GM18507 (cell line): ENCODE measurements around the gene TYRO3.

ENCODE experiments used
- DNase-seq: peaks from one replicate; pipeline ENCODE4 v3.0.0; 2011; ENCODE audit warnings: low read depth; ENCODE audit not compliant: insufficient read length; ENCODE audit errors: extremely low spot score
- FAIRE-seq: peaks from 2 replicates; lab custom pipeline; 2011; peaks lifted over from hg19 to GRCh38; lab: Jason Lieb, UNC

TYRO3 gene

GRCh38 chr15:41558400-41559238 lies at the start of gene TYRO3:
TSS of gene TYRO3 (plus strand) at chr15:41559212. CDS start at chr15:41559258, 46 bp downstream.
- peak; percentile 51 for DNase-seq
- FAIRE-seq: peak; percentile 21

GRCh38 chr15:41510728-41511127 lies 48.3 kb upstream of the TYRO3 start:
- DNase-seq (no peak), FAIRE-seq (no peak)

GRCh38 chr15:41511331-41511898 lies 47.6 kb upstream of the TYRO3 start:
- FAIRE-seq (no peak), DNase-seq (no peak)

GRCh38 chr15:41511899-41512369 lies 47.1 kb upstream of the TYRO3 start:
- no peak for DNase-seq
- FAIRE-seq: no peak

GRCh38 chr15:41512512-41512939 lies 46.5 kb upstream of the TYRO3 start:
- DNase-seq (no peak), FAIRE-seq (no peak)

GRCh38 chr15:41512940-41513505 lies 46.0 kb upstream of the TYRO3 start:
- FAIRE-seq (peak; percentile 9), DNase-seq (no peak)

- DNase-seq (no peak), FAIRE-seq (peak; percentile 38)
Observed at GRCh38 chr15:41513506-41514227, 45.3 kb upstream of the TYRO3 start, which contains the start of gene LTK. TSS of gene LTK (minus strand) at chr15:41513827. CDS start at chr15:41513709, 118 bp downstream.

- no peak for DNase-seq
- no peak for FAIRE-seq
Observed at GRCh38 chr15:41517895-41518449, 41.0 kb upstream of the TYRO3 start.

GRCh38 chr15:41520636-41521035 lies 38.4 kb upstream of the TYRO3 start:
- DNase-seq: no peak
- no peak for FAIRE-seq

- DNase-seq: no peak
- FAIRE-seq: no peak
Observed at GRCh38 chr15:41521614-41522013, 37.4 kb upstream of the TYRO3 start.

GRCh38 chr15:41523097-41523496 lies 35.9 kb upstream of the TYRO3 start:
- no peak for FAIRE-seq
- no peak for DNase-seq

- no peak for DNase-seq
- no peak for FAIRE-seq
Observed at GRCh38 chr15:41530363-41530956, 28.6 kb upstream of the TYRO3 start.

- FAIRE-seq (no peak), DNase-seq (no peak)
Observed at GRCh38 chr15:41535544-41535943, 23.5 kb upstream of the TYRO3 start.

GRCh38 chr15:41536866-41537265 lies 22.1 kb upstream of the TYRO3 start:
- DNase-seq (no peak), FAIRE-seq (no peak)

GRCh38 chr15:41543521-41543870 lies 15.5 kb upstream of the TYRO3 start:
- FAIRE-seq (no peak), DNase-seq (no peak)

GRCh38 chr15:41544650-41545015 lies 14.4 kb upstream of the TYRO3 start:
- FAIRE-seq: no peak

GRCh38 chr15:41545218-41545617 lies 13.8 kb upstream of the TYRO3 start:
- DNase-seq (no peak), FAIRE-seq (no peak)

More at GRCh38 chr15:41544650-41545015, 14.4 kb upstream of the TYRO3 start:
- no peak for DNase-seq

- DNase-seq: no peak
- no peak for FAIRE-seq
Observed at GRCh38 chr15:41546851-41547786, 11.9 kb upstream of the TYRO3 start.
